Testis (tissue), 2 donors: ENCODE measurements around the gene ATG2A.

Experiments used
- CTCF ChIP-seq, 3 experiments: fragments of 450-650 bp in 2 of 3; fragments of 200-600 bp in 1 of 3; sonication (generic) in 1 of 3; IDR thresholded peaks; one replicate each; pipeline ENCODE4 v1.5.1; 2016 to 2019; ENCODE audit warnings: antibody characterized with exemption in 3 of 3, mild to moderate bottlenecking in 2 of 3, moderate library complexity in 1 of 3
- POLR2A ChIP-seq: fragments of 450-650 bp; IDR thresholded peaks from one replicate; pipeline ENCODE4 v1.6.1; 2017; ENCODE audit warnings: antibody characterized with exemption, mild to moderate bottlenecking, moderate library complexity

- TF ChIP-seq CTCF (IDR thresholded peaks at IDR 0.05) (no peak), POLR2A (no peak)
These were observed 8.8 kb upstream of the ATG2A start for GRCh38 chr11:64925536-64926436.
